GM12891 (cell line): ENCODE data around the gene CARS1.

Experiments
- PAX5 ChIP-seq: IDR thresholded peaks from 2 replicates; pipeline ENCODE4 v1.6.1; 2011; ENCODE audit warnings: low read length, moderate library complexity, mild to moderate bottlenecking; ENCODE audit not compliant: insufficient read depth, severe bottlenecking
- POLR2A ChIP-seq: IDR thresholded peaks from 2 replicates; pipeline ENCODE4 v1.6.1; 2011; ENCODE audit warnings: low read depth, low read length, control low read depth
- POLR2AphosphoS5 ChIP-seq: IDR thresholded peaks from 2 replicates; pipeline ENCODE4 v1.6.1; 2011; ENCODE audit warnings: low read depth, low read length, control low read depth
- POU2F2 ChIP-seq: IDR thresholded peaks from 2 replicates; pipeline ENCODE4 v1.6.1; 2011; ENCODE audit warnings: low read depth, mild to moderate bottlenecking, control low read depth, low read length, moderate library complexity
- SPI1 ChIP-seq: IDR thresholded peaks from 2 replicates; pipeline ENCODE4 v1.6.1; 2011; ENCODE audit warnings: low read depth, low read length, control low read depth
- TAF1 ChIP-seq: IDR thresholded peaks from 2 replicates; pipeline ENCODE4 v1.6.1; 2011; ENCODE audit warnings: low read depth, low read length, control low read depth

GRCh38 chr11:3010004-3010403, 47.2 kb downstream of the CARS1 start:
- no peak for TF ChIP-seq POLR2A
- TF ChIP-seq POLR2AphosphoS5, result no peak
- no peak for TF ChIP-seq TAF1
- TF ChIP-seq SPI1, result no peak
- no peak for TF ChIP-seq PAX5
- no peak for TF ChIP-seq POU2F2
